SK-N-SH treated with all-trans-retinoic acid at 6 μM for 48 hours (cell line): ENCODE data around the gene HMGN4.
"Not testable (repeated sequence)": the region's sequence is repeated elsewhere in the genome, so short reads cannot be mapped to it uniquely, and the experiment has no call there.

ENCODE experiments used
- ARNTL ChIP-seq: fragments of 450-650 bp; formaldehyde crosslinking; IDR thresholded peaks from 2 replicates; pipeline ENCODE4 v1.5.0; 2020; ENCODE audit warnings: low read depth, mild to moderate bottlenecking, moderate library complexity, borderline replicate concordance
- BACH2 ChIP-seq: fragments of 250-450 bp; sonication (Bioruptor Pico); IDR thresholded peaks from 2 replicates; pipeline ENCODE4 v1.9.0; 2021; ENCODE audit warnings: mild to moderate bottlenecking, borderline replicate concordance
- PPARA ChIP-seq: fragments of 250-450 bp; sonication (Bioruptor Pico); IDR thresholded peaks from 2 replicates; pipeline ENCODE4 v1.5.0; 2020; ENCODE audit warnings: mild to moderate bottlenecking, borderline replicate concordance
- RARB ChIP-seq: fragments of 250-450 bp; sonication (Bioruptor Pico); IDR thresholded peaks from 2 replicates; pipeline ENCODE4 v1.8.0; 2021; ENCODE audit warnings: mild to moderate bottlenecking, moderate library complexity
- ZC3H10 ChIP-seq: fragments of 250-450 bp; sonication (Bioruptor Pico); IDR thresholded peaks from 2 replicates; pipeline ENCODE4 v1.5.1; 2021; ENCODE audit warnings: mild to moderate bottlenecking, moderate library complexity
- ZFP3 ChIP-seq: fragments of 250-450 bp; sonication (Bioruptor Pico); IDR thresholded peaks from 2 replicates; pipeline ENCODE4 v1.5.0; 2020; ENCODE audit warnings: mild to moderate bottlenecking, moderate library complexity
- ZFP30 ChIP-seq: fragments of 450-650 bp; formaldehyde crosslinking; IDR thresholded peaks from 2 replicates; pipeline ENCODE4 v1.5.0; 2022; ENCODE audit warnings: mild to moderate bottlenecking, moderate library complexity
- ZNF565 ChIP-seq: fragments of 450-650 bp; formaldehyde crosslinking; conservative IDR thresholded peaks from 2 replicates; pipeline ENCODE4 v1.5.0; 2020; ENCODE audit warnings: low read depth, mild to moderate bottlenecking, moderate library complexity
- ZNF8 ChIP-seq: fragments of 450-650 bp; formaldehyde crosslinking; IDR thresholded peaks from 2 replicates; pipeline ENCODE4 v1.5.0; 2020; ENCODE audit warnings: mild to moderate bottlenecking, moderate library complexity
- TF ChIP-seq, protein P1 (sequence below): fragments of 250-450 bp; sonication (Bioruptor Pico); IDR thresholded peaks from 2 replicates; pipeline ENCODE4 v1.8.0; 2020; ENCODE audit warnings: mild to moderate bottlenecking, moderate library complexity, borderline replicate concordance
- TF ChIP-seq, protein P2 (sequence below): fragments of 250-450 bp; sonication (Bioruptor Pico); IDR thresholded peaks from 2 replicates; pipeline ENCODE4 v1.5.1; 2020; ENCODE audit warnings: low read depth, mild to moderate bottlenecking, moderate library complexity
- TF ChIP-seq, protein P3 (sequence below): fragments of 250-450 bp; sonication (Bioruptor Pico); IDR thresholded peaks from 2 replicates; pipeline ENCODE4 v1.5.0; 2020; ENCODE audit warnings: mild to moderate bottlenecking, moderate library complexity
- TF ChIP-seq, protein P4 (sequence below): fragments of 250-450 bp; sonication (Bioruptor Pico); IDR thresholded peaks from 2 replicates; pipeline ENCODE4 v1.5.1; 2021; ENCODE audit warnings: mild to moderate bottlenecking, moderate library complexity

DNA sequence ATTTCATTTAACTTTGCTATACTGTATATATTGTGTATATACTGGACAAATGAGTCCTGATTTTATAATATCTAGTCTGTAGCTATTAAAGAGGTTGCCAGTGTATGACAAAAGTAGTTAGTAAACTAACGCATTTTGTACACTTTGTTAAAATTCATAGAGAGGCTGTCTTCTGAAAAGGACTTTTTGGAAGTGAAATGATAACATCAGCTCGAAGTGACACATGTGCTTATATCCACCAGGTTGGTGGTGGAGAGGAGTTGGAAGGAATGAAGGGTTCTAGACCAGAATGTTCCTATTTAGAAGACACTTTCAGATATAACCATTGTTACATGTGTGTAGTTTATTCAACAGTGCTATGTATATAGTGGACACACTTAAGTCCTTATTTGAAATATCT is 13.9 kb upstream of the HMGN4 start:
- not testable (repeated sequence) for TF ChIP-seq ZC3H10 (CRISPR knock-in tag); RARB (CRISPR knock-in tag); ZFP3 (CRISPR knock-in tag); ARNTL (CRISPR knock-in tag); PPARA; ZNF8 (CRISPR knock-in tag); BACH2 (CRISPR knock-in tag); ZFP30; ZNF565 (CRISPR knock-in tag)
- TF ChIP-seq, protein P1, sequence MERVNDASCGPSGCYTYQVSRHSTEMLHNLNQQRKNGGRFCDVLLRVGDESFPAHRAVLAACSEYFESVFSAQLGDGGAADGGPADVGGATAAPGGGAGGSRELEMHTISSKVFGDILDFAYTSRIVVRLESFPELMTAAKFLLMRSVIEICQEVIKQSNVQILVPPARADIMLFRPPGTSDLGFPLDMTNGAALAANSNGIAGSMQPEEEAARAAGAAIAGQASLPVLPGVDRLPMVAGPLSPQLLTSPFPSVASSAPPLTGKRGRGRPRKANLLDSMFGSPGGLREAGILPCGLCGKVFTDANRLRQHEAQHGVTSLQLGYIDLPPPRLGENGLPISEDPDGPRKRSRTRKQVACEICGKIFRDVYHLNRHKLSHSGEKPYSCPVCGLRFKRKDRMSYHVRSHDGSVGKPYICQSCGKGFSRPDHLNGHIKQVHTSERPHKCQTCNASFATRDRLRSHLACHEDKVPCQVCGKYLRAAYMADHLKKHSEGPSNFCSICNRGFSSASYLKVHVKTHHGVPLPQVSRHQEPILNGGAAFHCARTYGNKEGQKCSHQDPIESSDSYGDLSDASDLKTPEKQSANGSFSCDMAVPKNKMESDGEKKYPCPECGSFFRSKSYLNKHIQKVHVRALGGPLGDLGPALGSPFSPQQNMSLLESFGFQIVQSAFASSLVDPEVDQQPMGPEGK (CRISPR knock-in tag), result not testable (repeated sequence)
- TF ChIP-seq, protein P2, sequence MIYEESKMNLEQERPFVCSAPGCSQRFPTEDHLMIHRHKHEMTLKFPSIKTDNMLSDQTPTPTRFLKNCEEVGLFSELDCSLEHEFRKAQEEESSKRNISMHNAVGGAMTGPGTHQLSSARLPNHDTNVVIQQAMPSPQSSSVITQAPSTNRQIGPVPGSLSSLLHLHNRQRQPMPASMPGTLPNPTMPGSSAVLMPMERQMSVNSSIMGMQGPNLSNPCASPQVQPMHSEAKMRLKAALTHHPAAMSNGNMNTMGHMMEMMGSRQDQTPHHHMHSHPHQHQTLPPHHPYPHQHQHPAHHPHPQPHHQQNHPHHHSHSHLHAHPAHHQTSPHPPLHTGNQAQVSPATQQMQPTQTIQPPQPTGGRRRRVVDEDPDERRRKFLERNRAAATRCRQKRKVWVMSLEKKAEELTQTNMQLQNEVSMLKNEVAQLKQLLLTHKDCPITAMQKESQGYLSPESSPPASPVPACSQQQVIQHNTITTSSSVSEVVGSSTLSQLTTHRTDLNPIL (CRISPR knock-in tag), result not testable (repeated sequence)
- TF ChIP-seq, protein P3, sequence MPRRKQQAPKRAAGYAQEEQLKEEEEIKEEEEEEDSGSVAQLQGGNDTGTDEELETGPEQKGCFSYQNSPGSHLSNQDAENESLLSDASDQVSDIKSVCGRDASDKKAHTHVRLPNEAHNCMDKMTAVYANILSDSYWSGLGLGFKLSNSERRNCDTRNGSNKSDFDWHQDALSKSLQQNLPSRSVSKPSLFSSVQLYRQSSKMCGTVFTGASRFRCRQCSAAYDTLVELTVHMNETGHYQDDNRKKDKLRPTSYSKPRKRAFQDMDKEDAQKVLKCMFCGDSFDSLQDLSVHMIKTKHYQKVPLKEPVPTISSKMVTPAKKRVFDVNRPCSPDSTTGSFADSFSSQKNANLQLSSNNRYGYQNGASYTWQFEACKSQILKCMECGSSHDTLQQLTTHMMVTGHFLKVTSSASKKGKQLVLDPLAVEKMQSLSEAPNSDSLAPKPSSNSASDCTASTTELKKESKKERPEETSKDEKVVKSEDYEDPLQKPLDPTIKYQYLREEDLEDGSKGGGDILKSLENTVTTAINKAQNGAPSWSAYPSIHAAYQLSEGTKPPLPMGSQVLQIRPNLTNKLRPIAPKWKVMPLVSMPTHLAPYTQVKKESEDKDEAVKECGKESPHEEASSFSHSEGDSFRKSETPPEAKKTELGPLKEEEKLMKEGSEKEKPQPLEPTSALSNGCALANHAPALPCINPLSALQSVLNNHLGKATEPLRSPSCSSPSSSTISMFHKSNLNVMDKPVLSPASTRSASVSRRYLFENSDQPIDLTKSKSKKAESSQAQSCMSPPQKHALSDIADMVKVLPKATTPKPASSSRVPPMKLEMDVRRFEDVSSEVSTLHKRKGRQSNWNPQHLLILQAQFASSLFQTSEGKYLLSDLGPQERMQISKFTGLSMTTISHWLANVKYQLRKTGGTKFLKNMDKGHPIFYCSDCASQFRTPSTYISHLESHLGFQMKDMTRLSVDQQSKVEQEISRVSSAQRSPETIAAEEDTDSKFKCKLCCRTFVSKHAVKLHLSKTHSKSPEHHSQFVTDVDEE (CRISPR knock-in tag), result not testable (repeated sequence)
- TF ChIP-seq, protein P4, sequence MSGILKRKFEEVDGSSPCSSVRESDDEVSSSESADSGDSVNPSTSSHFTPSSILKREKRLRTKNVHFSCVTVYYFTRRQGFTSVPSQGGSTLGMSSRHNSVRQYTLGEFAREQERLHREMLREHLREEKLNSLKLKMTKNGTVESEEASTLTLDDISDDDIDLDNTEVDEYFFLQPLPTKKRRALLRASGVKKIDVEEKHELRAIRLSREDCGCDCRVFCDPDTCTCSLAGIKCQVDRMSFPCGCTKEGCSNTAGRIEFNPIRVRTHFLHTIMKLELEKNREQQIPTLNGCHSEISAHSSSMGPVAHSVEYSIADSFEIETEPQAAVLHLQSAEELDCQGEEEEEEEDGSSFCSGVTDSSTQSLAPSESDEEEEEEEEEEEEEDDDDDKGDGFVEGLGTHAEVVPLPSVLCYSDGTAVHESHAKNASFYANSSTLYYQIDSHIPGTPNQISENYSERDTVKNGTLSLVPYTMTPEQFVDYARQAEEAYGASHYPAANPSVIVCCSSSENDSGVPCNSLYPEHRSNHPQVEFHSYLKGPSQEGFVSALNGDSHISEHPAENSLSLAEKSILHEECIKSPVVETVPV, result not testable (repeated sequence)
